Liver (tissue), 3 donors: ENCODE data around the gene LAMC3.

Experiments used
- EGR1 ChIP-seq, 2 donors: IDR thresholded peaks; 2 replicates each; pipeline ENCODE4 v1.6.1; 2016 to 2018; ENCODE audit warnings: antibody characterized with exemption in 2 of 2, low read depth in 2 of 2
- TAF1 ChIP-seq: conservative IDR thresholded peaks from 2 replicates; pipeline ENCODE4 v1.6.1; 2016; ENCODE audit warnings: antibody characterized with exemption, mild to moderate bottlenecking
- YY1 ChIP-seq: IDR thresholded peaks from 2 replicates; pipeline ENCODE4 v1.6.1; 2016; ENCODE audit warnings: antibody characterized with exemption, mild to moderate bottlenecking
- TF ChIP-seq, protein P1 (sequence below): fragments of 150-350 bp; IDR thresholded peaks from 2 replicates; pipeline ENCODE4 v1.5.1; 2017; ENCODE audit warnings: improper control_type of control experiment, low read depth, low read length; ENCODE audit not compliant: missing input control
- donor health status: healthy.
- donor health status: healthy.

DNA sequence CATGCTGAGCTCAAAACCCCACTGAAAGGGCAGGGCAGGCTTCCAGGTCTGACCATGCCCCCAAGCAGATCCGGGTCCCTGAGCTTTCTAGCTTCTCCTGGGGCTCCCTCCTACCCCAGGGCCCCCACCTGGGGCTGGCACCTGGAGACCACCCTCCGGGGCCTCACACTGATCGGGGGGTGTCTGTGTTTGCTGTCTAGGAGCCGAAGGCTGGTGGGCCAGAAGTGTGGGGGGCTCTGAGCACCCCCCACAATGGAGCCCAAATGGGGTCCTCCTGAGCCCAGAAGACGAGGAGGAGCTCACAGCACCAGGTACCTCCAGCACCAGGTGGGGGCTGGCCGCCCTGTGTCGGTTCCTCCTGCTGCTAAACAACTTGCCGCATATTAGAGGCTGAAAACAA lies 39.8 kb downstream of the LAMC3 start:
- TF ChIP-seq, protein P1, sequence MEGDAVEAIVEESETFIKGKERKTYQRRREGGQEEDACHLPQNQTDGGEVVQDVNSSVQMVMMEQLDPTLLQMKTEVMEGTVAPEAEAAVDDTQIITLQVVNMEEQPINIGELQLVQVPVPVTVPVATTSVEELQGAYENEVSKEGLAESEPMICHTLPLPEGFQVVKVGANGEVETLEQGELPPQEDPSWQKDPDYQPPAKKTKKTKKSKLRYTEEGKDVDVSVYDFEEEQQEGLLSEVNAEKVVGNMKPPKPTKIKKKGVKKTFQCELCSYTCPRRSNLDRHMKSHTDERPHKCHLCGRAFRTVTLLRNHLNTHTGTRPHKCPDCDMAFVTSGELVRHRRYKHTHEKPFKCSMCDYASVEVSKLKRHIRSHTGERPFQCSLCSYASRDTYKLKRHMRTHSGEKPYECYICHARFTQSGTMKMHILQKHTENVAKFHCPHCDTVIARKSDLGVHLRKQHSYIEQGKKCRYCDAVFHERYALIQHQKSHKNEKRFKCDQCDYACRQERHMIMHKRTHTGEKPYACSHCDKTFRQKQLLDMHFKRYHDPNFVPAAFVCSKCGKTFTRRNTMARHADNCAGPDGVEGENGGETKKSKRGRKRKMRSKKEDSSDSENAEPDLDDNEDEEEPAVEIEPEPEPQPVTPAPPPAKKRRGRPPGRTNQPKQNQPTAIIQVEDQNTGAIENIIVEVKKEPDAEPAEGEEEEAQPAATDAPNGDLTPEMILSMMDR: no peak
- TF ChIP-seq YY1 (no peak), EGR1 (IDR thresholded peaks at IDR 0.05; ENCODE audit: low read depth in 2 of 2) (no peak), TAF1 (no peak)
